TTC549 (cell line): ENCODE measurements around the gene KCNN3.

Experiments used
- FAIRE-seq: peaks from 2 replicates; lab custom pipeline; 2012; peaks lifted over from hg19 to GRCh38; lab: Jason Lieb, UNC

KCNN3 gene

DNA sequence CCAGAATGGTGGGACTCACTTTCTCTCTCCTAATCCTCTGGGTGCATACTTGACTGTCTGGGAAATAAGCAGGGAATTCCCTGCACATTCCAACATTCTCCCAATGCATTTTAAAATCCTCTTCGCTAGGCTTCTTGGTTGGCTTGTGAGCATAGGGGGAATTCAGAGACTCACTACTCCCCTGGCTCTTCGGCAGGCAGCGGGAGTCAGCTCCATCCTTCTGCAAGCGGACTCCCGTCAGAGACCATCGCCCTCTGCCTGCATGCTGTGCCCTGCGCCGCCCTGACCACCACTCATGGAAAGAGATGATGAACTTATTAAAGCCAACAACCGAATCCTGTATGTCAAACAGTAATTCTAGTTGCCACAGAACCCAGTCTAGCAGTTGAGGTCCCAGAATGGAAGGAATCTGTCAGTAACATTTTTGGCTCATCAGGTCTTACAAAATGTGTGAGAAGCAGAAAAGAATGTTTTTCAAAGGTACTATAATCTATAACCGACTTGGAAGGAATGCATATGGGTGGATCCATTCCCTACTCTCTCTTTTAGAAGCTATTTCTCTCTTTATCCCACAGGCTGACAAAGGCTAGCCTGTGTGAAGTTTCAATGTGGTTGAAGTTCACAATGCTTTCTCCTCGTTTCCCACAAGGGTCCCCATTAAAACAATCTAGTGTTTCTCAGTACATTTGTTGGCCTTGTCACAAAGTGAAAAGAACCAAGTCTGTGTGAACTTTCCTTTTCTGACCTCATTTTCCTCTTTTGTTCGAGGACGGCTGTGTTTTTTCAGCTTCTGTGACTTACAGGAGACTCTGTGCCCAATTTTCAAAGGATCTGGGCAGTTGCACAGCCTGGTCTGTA is 143.0 kb downstream of the KCNN3 start:
- FAIRE-seq: no peak

GRCh38 chr1:154726443-154726842 is 143.6 kb downstream of the KCNN3 start:
- FAIRE-seq: no peak

DNA sequence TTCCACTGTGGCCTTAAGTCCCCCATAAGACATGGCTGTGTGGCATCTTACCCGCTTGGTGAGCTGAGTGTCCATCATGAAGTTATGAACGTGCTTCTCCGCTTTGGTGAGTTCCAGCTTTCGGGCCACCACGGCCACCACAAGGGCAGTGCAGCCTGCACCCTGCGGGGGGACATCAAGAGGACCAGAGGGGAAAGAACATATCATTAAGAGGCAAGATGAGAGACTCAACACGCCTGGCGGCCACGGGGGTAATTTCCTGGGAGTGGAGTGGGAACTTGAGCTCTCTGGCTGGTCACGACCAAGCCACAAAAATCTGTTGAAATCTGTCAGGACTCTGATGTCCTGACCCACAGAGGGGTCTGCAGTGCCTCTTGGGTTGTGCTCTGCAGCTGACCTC is 144.2 kb downstream of the KCNN3 start:
- no peak for FAIRE-seq

GRCh38 chr1:154720328-154721297 is 149.5 kb downstream of the KCNN3 start:
- FAIRE-seq: no peak

DNA sequence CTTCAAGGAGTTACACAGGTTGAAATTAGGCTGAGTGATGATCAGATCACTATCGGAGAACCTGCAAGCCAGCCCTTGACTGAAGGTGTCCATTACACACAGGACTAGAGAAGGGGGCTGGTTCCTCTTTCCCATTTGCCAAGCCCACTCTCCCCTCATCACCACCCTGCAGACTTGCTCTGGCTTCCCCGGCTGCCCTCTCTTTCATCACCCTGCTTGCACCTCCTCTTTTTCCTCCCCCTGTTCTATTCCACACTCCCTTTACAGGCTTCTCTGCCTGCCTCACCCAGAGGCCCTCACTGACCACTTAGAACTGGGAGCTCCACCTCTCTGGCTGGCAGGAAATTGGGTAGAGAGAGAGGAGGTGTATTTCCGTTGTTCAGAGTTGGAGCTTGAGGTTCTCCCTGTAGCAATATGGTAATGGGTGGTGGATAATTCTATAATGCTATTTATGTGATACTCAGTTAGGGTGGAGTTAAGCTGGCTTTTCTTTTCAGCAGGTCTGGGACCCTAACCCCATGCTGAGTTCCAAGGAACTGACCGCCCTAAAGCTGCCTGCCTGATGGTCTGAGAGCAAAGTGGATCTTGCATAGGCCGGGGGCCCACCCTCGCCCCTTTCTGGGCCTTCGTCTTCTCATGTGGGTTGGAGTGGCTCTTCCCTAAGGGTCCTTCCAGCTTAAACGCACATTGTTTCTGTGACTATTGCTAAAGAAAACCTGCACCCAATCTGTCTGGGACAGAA is 150.3 kb downstream of the KCNN3 start:
- no peak for FAIRE-seq

- no peak for FAIRE-seq
Observed at GRCh38 chr1:154718566-154718965, 151.5 kb downstream of the KCNN3 start.

GRCh38 chr1:154717528-154717924 is 152.6 kb downstream of the KCNN3 start:
- no peak for FAIRE-seq

DNA sequence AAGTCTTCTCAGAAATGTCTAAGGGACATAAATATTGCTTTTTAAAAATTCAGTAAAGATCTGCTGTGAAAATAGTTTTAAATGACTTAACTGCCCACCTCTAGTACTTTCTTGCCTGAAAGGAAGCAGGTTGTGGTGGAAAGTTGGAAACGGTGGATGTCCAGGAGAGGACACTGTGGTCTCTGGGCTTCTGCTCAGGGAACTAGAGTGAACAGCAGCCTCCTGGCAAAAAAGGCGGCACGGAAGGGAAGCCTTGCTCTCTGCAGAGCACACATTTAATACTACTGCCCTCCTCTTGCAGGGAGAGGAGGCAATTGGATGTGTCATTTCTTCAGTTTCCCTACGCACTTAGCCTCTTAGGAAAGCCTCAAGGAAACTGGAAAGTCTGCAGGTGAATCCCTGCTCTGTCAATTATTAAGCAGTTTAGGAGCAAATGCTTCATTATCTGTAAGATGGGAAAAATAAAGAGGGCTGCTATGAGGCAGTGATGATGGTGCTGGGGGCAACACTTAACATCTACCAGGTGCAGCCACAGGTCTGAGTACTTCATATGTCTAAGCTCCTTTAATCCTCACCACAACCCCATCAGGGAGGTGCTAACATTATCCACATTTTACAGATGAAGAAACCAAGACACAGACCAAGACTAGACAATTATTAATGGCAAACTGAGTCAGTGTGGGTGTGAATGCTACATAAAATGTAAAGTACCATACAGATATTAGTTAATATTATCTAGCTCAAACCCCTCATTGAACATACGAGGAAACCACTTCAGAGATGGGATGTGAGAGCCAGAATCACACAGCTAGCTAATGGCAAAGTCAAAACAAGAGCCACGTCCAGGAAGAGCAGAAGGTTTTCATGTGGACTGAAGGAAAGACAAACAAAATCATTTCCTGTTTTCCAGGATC is 153.2 kb downstream of the KCNN3 start:
- no peak for FAIRE-seq

- FAIRE-seq: no peak
Observed at GRCh38 chr1:154716011-154716410, 154.1 kb downstream of the KCNN3 start.

- FAIRE-seq: no peak
Observed at GRCh38 chr1:154715385-154715784, 154.7 kb downstream of the KCNN3 start.

DNA sequence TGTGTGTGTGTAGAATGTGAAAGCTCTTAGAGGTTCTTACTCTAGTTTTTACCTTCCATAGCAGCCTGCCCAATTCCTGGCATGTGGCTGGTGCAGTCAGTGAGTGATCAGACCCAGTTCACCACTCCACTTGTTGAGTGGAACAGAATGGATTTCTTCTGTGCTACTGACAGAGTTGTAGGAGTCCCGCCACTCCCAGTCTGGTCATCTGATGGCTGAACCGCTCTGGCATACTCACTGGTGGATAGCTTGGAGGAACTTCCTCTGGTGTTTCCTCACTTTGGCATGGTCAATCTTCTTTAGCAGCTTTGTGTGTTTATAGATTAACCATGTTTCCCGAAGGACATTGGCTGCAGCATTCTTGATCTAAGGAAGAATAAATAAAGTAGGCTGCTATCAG is 155.4 kb downstream of the KCNN3 start:
- FAIRE-seq: no peak

DNA sequence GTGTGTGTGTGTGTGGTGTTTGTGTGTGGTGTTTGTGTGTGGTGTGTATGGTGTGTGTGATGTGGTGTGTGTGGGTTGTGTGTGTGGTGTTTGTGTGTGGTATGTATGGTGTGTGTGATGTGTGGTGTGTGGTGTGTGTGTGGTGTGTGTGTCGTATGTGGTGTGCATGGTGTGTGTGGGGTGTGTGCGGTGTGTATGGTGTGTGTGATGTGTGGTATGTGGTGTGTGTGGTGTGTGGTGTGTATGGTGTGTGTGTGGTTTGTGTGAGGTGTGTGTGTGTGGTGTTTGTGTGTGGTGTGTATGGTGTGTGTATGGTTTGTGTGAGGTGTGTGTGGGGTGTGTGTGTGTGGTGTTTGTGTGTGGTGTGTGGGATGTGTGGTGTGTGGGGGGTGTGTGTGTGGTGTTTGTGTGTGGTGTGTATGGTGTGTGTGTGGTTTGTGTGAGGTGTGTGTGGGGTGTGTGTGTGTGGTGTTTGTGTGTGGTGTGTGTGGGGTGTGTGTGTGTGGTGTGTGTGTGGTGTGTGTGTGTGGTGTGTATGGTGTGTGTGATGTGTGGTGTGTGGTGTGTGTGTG is 155.9 kb downstream of the KCNN3 start:
- FAIRE-seq: no peak

GRCh38 chr1:154713005-154713404 is 157.1 kb downstream of the KCNN3 start:
- no peak for FAIRE-seq

DNA sequence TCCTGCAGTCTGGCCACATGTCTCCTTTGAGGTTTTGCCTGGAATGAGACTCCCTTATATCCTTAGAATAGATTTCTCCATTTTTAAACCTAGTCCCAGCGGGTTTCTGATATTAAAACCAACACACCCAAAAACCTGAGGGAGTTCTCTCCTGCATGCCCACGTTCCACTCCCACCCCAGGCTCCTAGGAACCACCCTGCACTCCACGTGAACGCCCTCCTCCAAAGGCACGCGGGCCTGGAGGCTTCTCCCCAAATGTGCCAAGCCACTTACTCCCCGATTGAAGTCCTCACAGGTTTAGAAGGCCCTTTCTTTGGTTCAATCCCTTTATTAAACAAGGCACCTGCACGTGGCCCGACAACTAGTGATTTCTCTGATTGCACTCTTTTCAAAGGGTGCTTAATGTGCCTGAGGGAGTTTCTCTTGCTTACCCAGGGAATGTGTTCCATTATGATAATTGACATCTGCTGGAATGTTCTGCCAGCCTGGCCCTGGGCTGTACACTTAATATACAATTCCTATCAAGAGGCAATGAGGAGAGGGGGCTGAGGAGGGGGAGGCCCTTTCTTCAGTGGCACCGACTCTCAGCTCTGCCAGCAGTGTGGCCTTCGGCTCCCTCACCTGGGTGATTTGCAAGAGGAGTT is 157.8 kb downstream of the KCNN3 start:
- FAIRE-seq: no peak

- FAIRE-seq: no peak
Observed at GRCh38 chr1:154711416-154711815, 158.7 kb downstream of the KCNN3 start.

- no peak for FAIRE-seq
Observed at GRCh38 chr1:154710106-154710505, 160.0 kb downstream of the KCNN3 start.

DNA sequence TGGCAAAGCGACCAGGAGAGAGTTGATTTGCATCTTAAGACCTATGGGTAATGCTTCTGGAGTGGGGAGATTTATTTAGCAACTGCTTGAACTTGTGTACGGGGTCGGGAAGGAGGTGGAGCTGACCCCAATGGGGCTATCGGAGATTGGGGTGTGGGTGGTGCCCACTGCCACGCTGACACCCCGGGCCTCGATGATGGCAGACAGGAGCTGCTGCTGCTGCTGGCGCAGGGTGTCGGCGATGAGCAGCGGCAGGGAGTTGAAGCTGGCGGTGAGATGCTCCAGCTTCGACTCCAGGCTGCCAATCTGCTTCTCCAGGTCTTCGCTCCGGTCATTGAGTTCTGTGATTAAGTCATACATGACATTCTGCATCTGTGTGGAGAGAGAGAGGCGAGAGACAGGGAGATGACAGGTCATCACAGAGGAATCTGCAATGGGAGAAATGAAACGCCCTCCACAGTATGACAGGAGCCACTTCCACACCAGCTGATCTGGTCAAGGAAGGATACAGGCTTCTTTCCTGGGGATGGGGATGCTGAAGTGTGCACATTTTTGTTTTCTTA is 162.1 kb downstream of the KCNN3 start:
- no peak for FAIRE-seq

DNA sequence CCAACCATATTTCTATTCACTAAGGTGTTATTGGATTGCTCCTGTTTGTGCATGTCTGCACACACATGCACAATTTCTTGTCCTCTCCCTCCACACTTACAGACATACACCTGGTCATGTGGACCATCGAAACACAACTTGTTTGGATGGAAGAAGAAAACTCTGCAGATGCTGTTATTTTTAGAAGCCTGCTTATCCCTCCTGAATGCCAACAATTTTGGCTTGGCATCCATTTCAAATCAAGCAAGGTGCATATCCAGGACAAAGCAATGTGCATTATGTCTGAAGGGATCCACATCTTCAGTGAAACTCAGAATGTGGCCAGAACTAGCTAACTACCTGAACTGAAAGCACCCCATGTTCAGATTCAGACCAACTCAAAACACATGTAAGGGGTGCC is 163.2 kb downstream of the KCNN3 start:
- FAIRE-seq: no peak

DNA sequence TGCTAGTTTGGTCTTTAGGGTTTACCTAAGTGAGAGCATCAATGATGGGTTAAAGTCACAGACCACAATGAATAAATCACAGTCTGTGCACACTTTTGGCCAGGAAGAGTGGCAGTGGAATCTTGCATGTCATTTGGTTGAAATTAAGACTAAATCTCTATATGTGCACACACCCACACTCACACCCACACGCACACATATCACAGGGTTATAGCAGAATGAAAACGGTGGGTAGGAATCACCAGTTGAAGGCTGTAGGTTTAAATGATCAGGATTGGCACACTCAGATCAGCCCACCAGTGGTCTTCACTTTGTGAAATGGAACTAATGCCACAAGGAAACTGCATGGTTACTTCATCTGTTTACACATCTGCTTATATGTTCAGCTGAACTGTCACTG is 164.5 kb downstream of the KCNN3 start:
- FAIRE-seq: no peak

DNA sequence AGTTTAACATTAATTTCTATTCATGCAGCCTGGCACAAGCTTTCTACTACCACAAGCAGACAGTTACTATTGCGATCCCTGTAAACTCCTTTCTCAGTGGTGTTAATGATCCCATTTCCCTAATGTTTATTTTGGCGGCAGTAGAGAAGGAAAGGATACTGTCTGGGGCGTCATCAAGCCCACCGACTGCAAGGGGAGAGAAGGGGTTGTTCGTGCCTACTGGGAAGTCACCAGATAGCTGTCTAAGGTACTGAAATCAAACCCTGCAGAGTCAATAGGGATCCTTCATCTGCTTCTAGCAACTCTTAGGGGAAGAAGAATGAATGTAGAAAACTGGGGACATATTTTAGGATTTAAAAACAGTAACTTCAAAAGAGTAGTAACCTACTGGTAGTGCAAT is 166.9 kb downstream of the KCNN3 start:
- FAIRE-seq: no peak
